Gastrocnemius medialis (tissue), 4 donors: ENCODE data around the gene FAM193B. TPM values are rescaled to one million over a fixed set of nuclear protein-coding genes. Genes with fewer than 3 reads are reported as not detected.

Experiments used
- ATAC-seq, 2 donors: fragments of 150-250 bp; one replicate each; pipeline ENCODE4 v1.9.1; 2016
- DNase-seq, 2 donors: peaks; one replicate each; pipeline ENCODE4 v3.0.0-alpha.2; 2019
- H3K27ac ChIP-seq, 4 donors: fragments of 200-600 bp; sonication (generic); 1 replicate in 1 of 4; 2 replicates in 3 of 4; pipeline ENCODE4 v1.5.1; 2016 to 2018; ENCODE audit warnings: mild to moderate bottlenecking in 2 of 4, moderate library complexity in 1 of 4
- H3K27me3 ChIP-seq, 3 donors: fragments of 200-600 bp; sonication (generic) in 2 of 3; 1 replicate in 1 of 3; 2 replicates in 2 of 3; pipeline versions ENCODE4 v1.5.1 to v1.6.0; 2016 to 2019; ENCODE audit warnings: mild to moderate bottlenecking in 1 of 3, moderate library complexity in 1 of 3
- H3K36me3 ChIP-seq, 2 donors: fragments of 200-600 bp; sonication (generic) in 1 of 2; one replicate each; pipeline ENCODE4 v1.5.1; 2017 to 2018
- H3K4me1 ChIP-seq, 2 donors: fragments of 200-600 bp; sonication (generic) in 1 of 2; one replicate each; pipeline ENCODE4 v1.5.1; 2016 to 2017; ENCODE audit warnings: mild to moderate bottlenecking in 2 of 2
- H3K4me3 ChIP-seq, 4 donors: fragments of 200-600 bp; sonication (generic) in 3 of 4; 1 replicate in 1 of 4; 2 replicates in 3 of 4; pipeline ENCODE4 v1.5.1; 2016 to 2019; ENCODE audit warnings: mild to moderate bottlenecking in 2 of 4
- H3K9me3 ChIP-seq, 3 donors: fragments of 200-600 bp; sonication (generic) in 2 of 3; 1 replicate in 1 of 3; 2 replicates in 2 of 3; pipeline ENCODE4 v1.5.1; 2016 to 2019
- POLR2A ChIP-seq, 2 donors: fragments of 450-650 bp; IDR thresholded peaks; one replicate each; pipeline ENCODE4 v1.6.1; 2017; ENCODE audit warnings: antibody characterized with exemption in 2 of 2, mild to moderate bottlenecking in 2 of 2, moderate library complexity in 2 of 2
- in situ Hi-C, 4 donors: fragments of 200-750 bp; cut with MboI; loops; one replicate each; pipeline versions ENCODE4 v1.15.0 to v1.8.0; 2017; ENCODE audit warnings: low sequenced_read_pairs in 4 of 4
- intact Hi-C: fragments of 100-400 bp; cut with DNase I; formaldehyde crosslinking; loops from one replicate; pipeline ENCODE4 v1.15.1; 2023; ENCODE audit warnings: low total_unique reads
- total RNA-seq, 4 donors: library from RNA; depleted of rRNA; stranded (reverse); fragments of >200 nt; gene quantifications; one replicate each; pipeline versions ENCODE4 v1.1.0 to v1.2.3, GENCODE V29; 2016
- TF ChIP-seq, protein P1 (sequence below), 5 experiments: fragments of 450-650 bp in 3 of 5; fragments of 200-600 bp in 2 of 5; sonication (generic) in 2 of 5; IDR thresholded peaks in 4 of 5; conservative IDR thresholded peaks in 1 of 5; 1 replicate in 4 of 5; 2 replicates in 1 of 5; pipeline ENCODE4 v1.5.1; 2016 to 2019; ENCODE audit warnings: antibody characterized with exemption in 5 of 5, mild to moderate bottlenecking in 3 of 5, moderate library complexity in 3 of 5

FAM193B gene
- total RNA-seq, 4 donors from 2014 or later, result 13.2 to 21.3 (median 16.6) TPM

DNA sequence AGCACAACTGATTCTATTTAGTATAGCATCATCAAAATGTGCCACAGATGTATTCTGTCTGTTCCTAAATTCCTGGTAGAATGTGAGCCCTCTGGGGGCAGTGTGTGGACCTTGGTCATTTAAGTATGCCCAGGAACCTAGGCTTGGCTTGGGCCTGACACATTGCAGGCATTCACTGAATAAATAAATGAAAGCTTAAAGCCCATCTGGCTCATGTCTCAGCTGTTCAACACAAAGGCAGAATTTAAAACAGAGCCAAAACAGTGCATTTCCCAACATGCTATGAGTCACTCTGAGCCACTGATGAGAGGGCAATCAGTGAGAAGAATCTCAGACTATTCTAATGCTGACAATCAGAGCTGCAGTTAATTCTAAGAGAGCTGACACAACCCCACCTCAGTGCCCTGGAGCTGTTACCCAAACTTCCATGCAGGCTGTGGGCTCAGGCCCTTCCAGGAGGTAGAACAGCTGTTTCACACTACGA, 8.1 kb downstream of the FAM193B start:
- Histone ChIP-seq H3K27me3 (no peaks in the 10 kb centered on the region), H3K36me3 (no peaks in the 10 kb centered on the region), H3K4me3 (peak overlapping the region in 2 of 4 donors; percentile 10 to 35), H3K9me3 (no peaks in the 10 kb centered on the region), H3K4me1 (peaks cover 66 to 79% of the 10 kb centered on the region in 2 donors), H3K27ac (peak overlapping the region; percentile 94 to 96 (median 95))
- DNase-seq (peak; percentile 52 to 81), ATAC-seq (peak; percentile 68 to 77)
- in situ Hi-C loops (no loop called here), intact Hi-C loops (loop anchor here (1.0 to 10.0 kb wide), 2 partner anchors 49 to 1161 kb away; partner anchors contain the start of genes HIGD2A, NOP16 and PDLIM7)
- TF ChIP-seq, protein P1, sequence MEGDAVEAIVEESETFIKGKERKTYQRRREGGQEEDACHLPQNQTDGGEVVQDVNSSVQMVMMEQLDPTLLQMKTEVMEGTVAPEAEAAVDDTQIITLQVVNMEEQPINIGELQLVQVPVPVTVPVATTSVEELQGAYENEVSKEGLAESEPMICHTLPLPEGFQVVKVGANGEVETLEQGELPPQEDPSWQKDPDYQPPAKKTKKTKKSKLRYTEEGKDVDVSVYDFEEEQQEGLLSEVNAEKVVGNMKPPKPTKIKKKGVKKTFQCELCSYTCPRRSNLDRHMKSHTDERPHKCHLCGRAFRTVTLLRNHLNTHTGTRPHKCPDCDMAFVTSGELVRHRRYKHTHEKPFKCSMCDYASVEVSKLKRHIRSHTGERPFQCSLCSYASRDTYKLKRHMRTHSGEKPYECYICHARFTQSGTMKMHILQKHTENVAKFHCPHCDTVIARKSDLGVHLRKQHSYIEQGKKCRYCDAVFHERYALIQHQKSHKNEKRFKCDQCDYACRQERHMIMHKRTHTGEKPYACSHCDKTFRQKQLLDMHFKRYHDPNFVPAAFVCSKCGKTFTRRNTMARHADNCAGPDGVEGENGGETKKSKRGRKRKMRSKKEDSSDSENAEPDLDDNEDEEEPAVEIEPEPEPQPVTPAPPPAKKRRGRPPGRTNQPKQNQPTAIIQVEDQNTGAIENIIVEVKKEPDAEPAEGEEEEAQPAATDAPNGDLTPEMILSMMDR (IDR thresholded peaks at IDR 0.05 in 4 of 5, conservative IDR thresholded peaks at IDR 0.05 in 1 of 5), result no peak
- TF ChIP-seq POLR2A (IDR thresholded peaks at IDR 0.05), result peak in 1 of 2 donors; percentile 20

DNA sequence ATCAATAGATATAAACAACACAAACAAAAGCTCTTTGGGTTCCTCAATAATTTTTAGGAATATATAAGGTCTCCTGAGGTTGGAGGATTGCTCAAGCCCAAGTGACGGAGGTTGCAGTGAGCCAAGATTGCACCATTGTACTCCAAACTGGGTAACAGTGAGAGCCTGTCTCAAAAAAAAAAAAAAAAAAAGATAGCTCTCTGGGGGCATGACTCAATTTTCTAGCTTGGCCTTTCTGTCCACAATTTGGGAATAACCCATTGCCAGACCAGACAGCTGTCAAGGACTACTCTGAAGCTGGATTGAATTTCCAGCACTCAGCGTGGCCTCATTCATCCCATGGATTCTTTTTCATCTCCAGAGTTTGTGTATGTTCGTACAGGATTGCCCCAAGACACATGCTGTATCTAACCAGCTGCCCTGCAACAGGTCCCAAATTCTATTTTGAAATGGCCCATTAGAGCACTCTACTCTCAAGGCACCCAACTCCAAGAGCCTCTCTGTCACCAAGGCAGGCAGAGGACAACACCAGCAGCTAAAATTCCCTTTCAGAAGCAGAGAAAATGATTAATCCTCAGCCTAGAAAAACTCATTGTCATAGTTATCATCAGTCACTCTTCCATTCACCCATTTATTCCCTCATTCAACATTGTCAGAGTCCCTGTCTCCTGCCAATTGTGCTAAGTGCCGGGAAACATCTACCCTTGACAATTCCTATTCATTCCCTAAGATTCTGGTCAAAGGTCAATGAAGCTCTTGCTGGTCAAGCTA, 8.7 kb downstream of the FAM193B start:
- no peaks in the 10 kb centered on the region for H3K36me3 ChIP-seq
- peak; percentile 83 to 92 for DNase-seq
- in situ Hi-C loops (no loop called here), intact Hi-C loops (loop anchor here (1.0 to 10.0 kb wide), 2 partner anchors 48 to 1161 kb away; partner anchors contain the start of genes HIGD2A, NOP16 and PDLIM7)
- no peaks in the 10 kb centered on the region for H3K27me3 ChIP-seq
- ATAC-seq, result peak; percentile 86 to 91
- H3K4me3 ChIP-seq, result peak overlapping the region in 2 of 4 donors; percentile 10 to 35
- peaks cover 66 to 83% of the 10 kb centered on the region in 2 donors for H3K4me1 ChIP-seq
- H3K9me3 ChIP-seq, result no peaks in the 10 kb centered on the region
- H3K27ac ChIP-seq, result peak overlapping the region; percentile 94 to 96 (median 95)
- TF ChIP-seq, protein P1 (IDR thresholded peaks at IDR 0.05 in 4 of 5, conservative IDR thresholded peaks at IDR 0.05 in 1 of 5), result no peak
- no peak for TF ChIP-seq POLR2A (IDR thresholded peaks at IDR 0.05)

DNA sequence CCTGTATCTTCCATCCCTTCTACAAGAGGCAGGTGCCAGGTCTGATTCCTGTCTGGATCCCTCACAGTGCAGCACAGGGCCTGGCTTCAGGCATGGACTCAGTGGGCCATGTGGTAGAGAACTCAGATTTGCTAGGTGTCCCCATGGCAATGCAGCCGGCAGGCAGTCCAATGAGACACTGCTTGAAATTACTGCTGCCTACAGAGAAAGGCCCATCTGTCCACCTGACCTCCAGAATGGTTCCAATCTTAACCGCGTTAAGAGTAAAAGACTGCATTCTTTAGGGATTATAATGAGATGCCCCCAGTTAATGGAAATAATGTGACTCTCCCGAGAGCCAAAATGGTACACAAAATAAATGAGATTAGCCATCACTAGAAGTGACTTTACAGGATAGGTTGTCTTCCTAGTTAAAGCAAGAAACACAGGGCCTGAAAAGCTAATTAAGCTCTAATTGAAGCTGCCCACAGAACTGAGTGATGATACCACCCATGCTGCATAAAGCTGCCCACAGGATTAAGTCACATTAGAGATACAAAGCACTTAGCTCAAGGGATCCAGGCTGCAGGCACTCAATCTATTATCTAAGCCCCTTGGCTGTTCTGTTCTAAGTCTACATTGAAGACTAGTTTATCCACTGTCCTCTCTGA, 11.4 kb downstream of the FAM193B start:
- TF ChIP-seq, protein P1 (IDR thresholded peaks at IDR 0.05 in 4 of 5, conservative IDR thresholded peaks at IDR 0.05 in 1 of 5), result no peak
- Histone ChIP-seq H3K27ac (peak overlapping the region; percentile 94 to 96 (median 95)), H3K9me3 (no peaks in the 10 kb centered on the region), H3K4me1 (peaks cover 71 to 86% of the 10 kb centered on the region in 2 donors), H3K27me3 (no peaks in the 10 kb centered on the region), H3K4me3 (no peak overlapping the region), H3K36me3 (no peaks in the 10 kb centered on the region)
- in situ Hi-C loops (no loop called here), intact Hi-C loops (loop anchor here (10.0 kb wide), 1 partner anchor 1158 kb away; the partner anchor contains the start of genes HIGD2A and NOP16)
- ATAC-seq (no peak), DNase-seq (no peak)

DNA sequence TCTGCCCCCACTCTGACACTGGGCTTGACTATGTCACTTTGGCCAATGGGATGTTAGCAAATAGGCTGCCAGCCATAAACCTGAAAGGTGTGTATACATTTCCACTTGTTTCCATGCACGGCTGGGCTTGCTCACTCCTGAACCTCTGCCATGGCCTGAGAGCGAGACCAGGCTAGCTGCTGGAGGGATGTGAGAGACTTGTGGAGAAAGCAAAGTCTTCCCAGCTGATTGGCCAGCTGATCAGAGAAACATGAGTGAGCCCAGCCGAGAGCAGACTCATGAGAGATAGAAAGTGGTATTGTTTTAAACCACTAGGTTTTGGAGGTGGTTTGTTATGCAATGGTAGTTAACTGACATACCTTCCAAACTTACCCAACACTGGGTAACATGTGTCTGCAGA, 13.9 kb downstream of the FAM193B start:
- H3K4me1 ChIP-seq, result peaks cover 75 to 89% of the 10 kb centered on the region in 2 donors
- no peak overlapping the region for H3K4me3 ChIP-seq
- no peaks in the 10 kb centered on the region for H3K9me3 ChIP-seq
- H3K27me3 ChIP-seq, result no peaks in the 10 kb centered on the region
- intact Hi-C loops, result loop anchor here (10.0 kb wide), 1 partner anchor 1156 kb away; the partner anchor contains the start of genes HIGD2A and NOP16
- H3K36me3 ChIP-seq, result peaks cover 0 to 14% of the 10 kb centered on the region in 2 donors
- DNase-seq (no peak), ATAC-seq (no peak)
- no peak for TF ChIP-seq POLR2A (IDR thresholded peaks at IDR 0.05)
- TF ChIP-seq, protein P1 (IDR thresholded peaks at IDR 0.05 in 4 of 5, conservative IDR thresholded peaks at IDR 0.05 in 1 of 5), result no peak
- in situ Hi-C loops, result no loop called here
- peak overlapping the region; percentile 76 to 95 (median 80) for H3K27ac ChIP-seq
